Hepatocyte (in vitro differentiated cells): Measurements from ENCODE around the gene HEXD. TPM values are rescaled to one million over a fixed set of nuclear protein-coding genes. Genes with fewer than 3 reads are reported as not detected.
"Not testable (repeated sequence)": the region's sequence is repeated elsewhere in the genome, so short reads cannot be mapped to it uniquely, and the experiment has no call there.

Experiments used
- DNase-seq: peaks from one replicate; pipeline ENCODE4 v3.0.0-alpha.2; 2016; ENCODE audit warnings: low spot score
- H2AFZ ChIP-seq: fragments of 200-600 bp; sonication (generic); 2 replicates; pipeline ENCODE4 v1.6.0; 2016; ENCODE audit warnings: antibody characterized with exemption, mild to moderate bottlenecking
- H3K27ac ChIP-seq: fragments of 200-600 bp; sonication (generic); 2 replicates; pipeline ENCODE4 v1.5.1; 2016; ENCODE audit warnings: mild to moderate bottlenecking
- H3K27me3 ChIP-seq: fragments of 200-600 bp; sonication (generic); 2 replicates; pipeline ENCODE4 v1.6.1; 2016
- H3K36me3 ChIP-seq: fragments of 200-600 bp; sonication (generic); replicated peaks from 2 replicates; pipeline ENCODE4 v1.5.1; 2016; ENCODE audit warnings: low read depth; ENCODE audit not compliant: insufficient read depth
- H3K4me1 ChIP-seq: fragments of 200-600 bp; sonication (generic); 2 replicates; pipeline ENCODE4 v1.5.1; 2016; ENCODE audit warnings: mild to moderate bottlenecking, moderate library complexity; ENCODE audit not compliant: insufficient read depth
- H3K4me2 ChIP-seq: fragments of 200-600 bp; sonication (generic); 2 replicates; pipeline ENCODE4 v1.6.0; 2016
- H3K4me3 ChIP-seq: fragments of 200-600 bp; sonication (generic); 2 replicates; pipeline ENCODE4 v1.5.1; 2016; ENCODE audit warnings: mild to moderate bottlenecking
- H3K79me2 ChIP-seq: fragments of 200-600 bp; sonication (generic); 2 replicates; pipeline ENCODE4 v1.6.0; 2017; ENCODE audit warnings: mild to moderate bottlenecking
- H3K9me2 ChIP-seq: fragments of 200-600 bp; sonication (generic); replicated peaks from 2 replicates; pipeline ENCODE4 v1.6.0; 2017; ENCODE audit warnings: mild to moderate bottlenecking; ENCODE audit not compliant: insufficient read depth
- H3K9me3 ChIP-seq: fragments of 200-600 bp; sonication (generic); 2 replicates; pipeline ENCODE4 v1.5.1; 2016; ENCODE audit warnings: low read depth, mild to moderate bottlenecking
- H4K20me1 ChIP-seq: fragments of 200-600 bp; sonication (generic); 2 replicates; pipeline ENCODE4 v1.6.0; 2016; ENCODE audit warnings: mild to moderate bottlenecking; ENCODE audit not compliant: insufficient read depth, poor library complexity, severe bottlenecking
- EZH2 ChIP-seq: fragments of 200-600 bp; sonication (generic); IDR thresholded peaks from 2 replicates; pipeline ENCODE4 v1.6.1; 2016; ENCODE audit warnings: antibody characterized with exemption, mild to moderate bottlenecking, borderline replicate concordance
- EZH2phosphoT487 ChIP-seq: fragments of 200-600 bp; sonication (generic); IDR thresholded peaks from one replicate; pipeline ENCODE4 v1.6.1; 2018; ENCODE audit warnings: antibody characterized with exemption, mild to moderate bottlenecking, low read depth, moderate library complexity; ENCODE audit not compliant: unreplicated experiment, severe bottlenecking
- WGBS: methylation state at CpG from one replicate; pipeline ENCODE4 v1.1.6; 2016; ENCODE audit warnings: low lambda C conversion rate; ENCODE audit errors: missing lambda C conversion rate; 5-methylcytosine and 5-hydroxymethylcytosine counted together
- polyA plus RNA-seq: library from polyadenylated mRNA; unstranded; fragments of >200 nt; fragmentation: Nextera tagmentation; extraction: Ambion mirVana; gene quantifications from 2 replicates; pipeline ENCODE4 v1.2.1, GENCODE V29; 2016
- total RNA-seq: library from RNA; depleted of rRNA; stranded (reverse); fragments of >200 nt; gene quantifications from 2 replicates; pipeline ENCODE4 v1.2.3, GENCODE V29; 2014
- TF ChIP-seq, protein P1 (sequence below): fragments of 200-600 bp; sonication (generic); IDR thresholded peaks from 2 replicates; pipeline ENCODE4 v1.5.1; 2016; ENCODE audit warnings: antibody characterized with exemption, mild to moderate bottlenecking; ENCODE audit not compliant: poor library complexity

HEXD gene
- total and polyA plus RNA-seq, 2 experiments from 2014 or later, result 32.6 to 46.0 TPM

DNA sequence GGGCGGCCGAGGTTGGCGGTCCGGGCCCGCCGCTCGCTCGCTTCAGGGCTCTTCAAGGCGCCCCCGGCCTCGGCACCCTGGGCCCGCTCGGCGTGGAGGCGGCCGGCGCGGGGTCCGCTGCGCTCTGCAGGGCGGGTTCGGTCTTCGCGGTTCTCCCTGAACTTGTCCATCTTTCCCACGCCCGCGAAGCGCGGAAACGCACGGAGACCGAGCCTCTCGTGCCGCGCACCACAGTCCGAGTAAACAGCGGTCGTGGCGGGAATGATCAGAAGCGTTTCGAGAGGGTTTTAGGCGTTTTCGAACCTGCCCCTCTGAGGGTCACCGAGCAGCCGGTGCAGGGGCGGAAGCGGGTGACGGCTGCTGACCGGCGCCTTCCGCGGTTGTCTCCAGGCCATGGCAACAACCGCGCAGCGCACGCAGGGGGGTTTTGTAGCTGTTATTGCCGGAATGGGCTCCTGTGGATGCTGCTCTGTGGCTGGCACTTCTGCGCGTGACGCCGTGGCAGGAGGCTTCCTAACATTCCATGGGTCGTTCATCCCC, 40.8 kb downstream of the HEXD start:
- peaks cover 22% of the 10 kb centered on the region for H3K4me1 ChIP-seq
- peak overlapping the region; percentile 94 for H3K4me2 ChIP-seq
- H3K9me2 ChIP-seq, result no peaks in the 10 kb centered on the region
- 2% methylated on average over 62 of the region's 62 CpGs for WGBS
- H3K27ac ChIP-seq, result peak overlapping the region; percentile 63
- H3K27me3 ChIP-seq, result no peaks in the 10 kb centered on the region
- DNase-seq, result peak; percentile 50
- peaks cover 5% of the 10 kb centered on the region for H4K20me1 ChIP-seq
- peaks cover 23% of the 10 kb centered on the region for H3K79me2 ChIP-seq
- no peaks in the 10 kb centered on the region for H3K36me3 ChIP-seq
- peak overlapping the region; percentile 31 for H2AFZ ChIP-seq
- no peak for TF ChIP-seq EZH2
- TF ChIP-seq, protein P1, sequence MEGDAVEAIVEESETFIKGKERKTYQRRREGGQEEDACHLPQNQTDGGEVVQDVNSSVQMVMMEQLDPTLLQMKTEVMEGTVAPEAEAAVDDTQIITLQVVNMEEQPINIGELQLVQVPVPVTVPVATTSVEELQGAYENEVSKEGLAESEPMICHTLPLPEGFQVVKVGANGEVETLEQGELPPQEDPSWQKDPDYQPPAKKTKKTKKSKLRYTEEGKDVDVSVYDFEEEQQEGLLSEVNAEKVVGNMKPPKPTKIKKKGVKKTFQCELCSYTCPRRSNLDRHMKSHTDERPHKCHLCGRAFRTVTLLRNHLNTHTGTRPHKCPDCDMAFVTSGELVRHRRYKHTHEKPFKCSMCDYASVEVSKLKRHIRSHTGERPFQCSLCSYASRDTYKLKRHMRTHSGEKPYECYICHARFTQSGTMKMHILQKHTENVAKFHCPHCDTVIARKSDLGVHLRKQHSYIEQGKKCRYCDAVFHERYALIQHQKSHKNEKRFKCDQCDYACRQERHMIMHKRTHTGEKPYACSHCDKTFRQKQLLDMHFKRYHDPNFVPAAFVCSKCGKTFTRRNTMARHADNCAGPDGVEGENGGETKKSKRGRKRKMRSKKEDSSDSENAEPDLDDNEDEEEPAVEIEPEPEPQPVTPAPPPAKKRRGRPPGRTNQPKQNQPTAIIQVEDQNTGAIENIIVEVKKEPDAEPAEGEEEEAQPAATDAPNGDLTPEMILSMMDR, result no peak
- TF ChIP-seq EZH2phosphoT487, result no peak
- H3K4me3 ChIP-seq, result peak overlapping the region; percentile 79
- H3K9me3 ChIP-seq, result no peaks in the 10 kb centered on the region

DNA sequence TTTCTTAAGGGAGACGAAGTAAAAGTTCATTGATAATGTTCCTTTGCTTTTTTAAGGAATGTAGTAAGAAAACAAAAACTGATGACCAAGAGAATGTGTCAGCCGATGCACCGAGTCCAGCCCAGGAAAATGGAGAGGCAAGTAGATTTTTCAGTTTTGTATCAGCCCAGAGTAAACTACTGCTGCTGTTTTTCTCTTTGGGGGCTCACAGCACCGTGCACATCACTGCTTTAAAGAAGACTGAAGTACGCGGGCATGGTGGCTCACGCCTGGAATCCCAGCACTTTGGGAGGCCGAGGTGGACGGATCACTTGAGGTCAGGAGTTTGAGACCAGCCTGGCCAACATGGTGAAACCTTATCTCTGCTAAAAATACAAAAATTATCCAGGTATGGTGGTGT, 41.8 kb downstream of the HEXD start:
- not testable (repeated sequence) for H2AFZ ChIP-seq, H3K27me3 ChIP-seq, H4K20me1 ChIP-seq, H3K4me3 ChIP-seq, H3K27ac ChIP-seq, H3K9me2 ChIP-seq, H3K36me3 ChIP-seq, DNase-seq, H3K9me3 ChIP-seq
- WGBS, result 97% methylated on average over 9 of the region's 9 CpGs
- Histone ChIP-seq H3K79me2 (peaks cover 23% of the 10 kb centered on the region), H3K4me1 (peaks cover 22% of the 10 kb centered on the region), H3K4me2 (peak overlapping the region; percentile 94)

DNA sequence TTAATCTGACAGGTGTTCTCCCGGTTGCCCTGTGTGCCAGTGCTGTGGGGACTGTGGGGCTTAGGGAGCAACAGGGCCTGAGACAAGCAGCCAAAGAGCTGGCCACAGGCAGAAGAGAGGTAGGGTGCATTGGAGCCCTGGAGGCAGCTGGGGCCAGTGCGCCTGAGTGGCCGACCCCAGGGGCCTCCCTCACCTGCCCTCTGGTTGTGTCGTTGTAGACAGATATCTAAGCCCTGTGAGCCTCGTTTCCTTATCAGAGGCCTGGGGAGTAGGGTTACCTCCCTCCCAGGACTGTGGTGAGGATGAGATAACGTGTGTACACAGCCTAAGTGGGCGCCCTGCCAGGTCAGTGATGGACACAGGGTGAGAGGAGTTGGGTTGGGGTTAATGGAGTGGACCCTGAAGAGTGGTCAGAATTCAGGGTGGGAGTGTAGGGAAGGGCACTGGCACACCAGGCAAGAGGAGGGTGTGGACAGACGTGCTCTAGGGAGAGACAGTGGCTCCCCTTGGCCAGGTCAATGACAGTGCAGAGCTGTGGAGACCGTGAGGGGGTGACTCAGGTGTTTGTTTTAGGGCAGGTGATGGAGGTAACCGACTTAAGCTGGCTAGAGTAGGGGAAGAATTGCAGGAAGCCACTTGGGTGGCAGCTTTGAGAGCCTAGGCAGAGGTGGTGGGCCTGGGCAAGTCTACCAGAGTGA, 43.8 kb downstream of the HEXD start:
- TF ChIP-seq, protein P1, result no peak
- TF ChIP-seq EZH2, result no peak
- peak; percentile 67 for DNase-seq
- peak overlapping the region; percentile 85 for H3K27ac ChIP-seq
- H3K27me3 ChIP-seq, result no peaks in the 10 kb centered on the region
- peaks cover 22% of the 10 kb centered on the region for H3K4me1 ChIP-seq
- WGBS, result 63% methylated on average over 10 of the region's 10 CpGs
- H3K9me2 ChIP-seq, result no peaks in the 10 kb centered on the region
- no peaks in the 10 kb centered on the region for H3K9me3 ChIP-seq
- no peaks in the 10 kb centered on the region for H3K36me3 ChIP-seq
- H3K4me3 ChIP-seq, result no peak overlapping the region
- no peak overlapping the region for H2AFZ ChIP-seq
- peaks cover 23% of the 10 kb centered on the region for H3K79me2 ChIP-seq
- H4K20me1 ChIP-seq, result peaks cover 5% of the 10 kb centered on the region
- H3K4me2 ChIP-seq, result peak overlapping the region; percentile 41

DNA sequence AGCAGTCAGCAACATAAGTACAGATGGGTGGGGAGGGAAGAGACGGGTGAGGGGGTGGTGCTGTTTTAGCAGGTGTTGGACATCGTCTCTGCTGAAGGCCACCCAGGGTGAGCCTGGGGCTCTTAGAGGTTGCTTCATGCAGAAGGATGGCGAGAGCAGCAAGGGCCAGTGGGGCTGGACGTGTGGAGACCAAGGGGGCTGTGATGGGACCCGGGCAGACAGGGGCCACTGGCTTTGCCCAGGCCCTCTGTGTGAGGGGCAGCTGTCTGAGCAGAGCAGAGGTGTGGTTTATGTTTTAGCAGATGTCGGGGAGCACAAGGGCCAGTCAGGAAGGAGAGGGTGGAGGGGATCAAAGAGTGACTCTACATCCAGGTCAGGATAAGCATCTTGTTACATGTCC, 45.2 kb downstream of the HEXD start:
- H3K4me3 ChIP-seq, result no peak overlapping the region
- peaks cover 5% of the 10 kb centered on the region for H4K20me1 ChIP-seq
- TF ChIP-seq EZH2 (no peak), EZH2phosphoT487 (no peak)
- TF ChIP-seq, protein P1, result no peak
- no peaks in the 10 kb centered on the region for H3K27me3 ChIP-seq
- H3K36me3 ChIP-seq, result no peaks in the 10 kb centered on the region
- peaks cover 14% of the 10 kb centered on the region for H3K4me1 ChIP-seq
- no peak overlapping the region for H3K4me2 ChIP-seq
- WGBS, result 89% methylated on average over 6 of the region's 6 CpGs
- peaks cover 23% of the 10 kb centered on the region for H3K79me2 ChIP-seq
- H2AFZ ChIP-seq, result no peak overlapping the region
- H3K9me2 ChIP-seq, result no peaks in the 10 kb centered on the region
- H3K27ac ChIP-seq, result no peak overlapping the region
- H3K9me3 ChIP-seq, result no peaks in the 10 kb centered on the region
- no peak for DNase-seq
